Measurements from ENCODE around the gene TTLL11. TPM values are rescaled to one million over a fixed set of nuclear protein-coding genes. Genes with fewer than 3 reads are reported as not detected.

Gene TTLL11
- polyA plus RNA-seq, 1 donor (not counting 4 experiments of a cell fraction or from before 2014, with no cell fraction given) = 8.0 TPM

DNA sequence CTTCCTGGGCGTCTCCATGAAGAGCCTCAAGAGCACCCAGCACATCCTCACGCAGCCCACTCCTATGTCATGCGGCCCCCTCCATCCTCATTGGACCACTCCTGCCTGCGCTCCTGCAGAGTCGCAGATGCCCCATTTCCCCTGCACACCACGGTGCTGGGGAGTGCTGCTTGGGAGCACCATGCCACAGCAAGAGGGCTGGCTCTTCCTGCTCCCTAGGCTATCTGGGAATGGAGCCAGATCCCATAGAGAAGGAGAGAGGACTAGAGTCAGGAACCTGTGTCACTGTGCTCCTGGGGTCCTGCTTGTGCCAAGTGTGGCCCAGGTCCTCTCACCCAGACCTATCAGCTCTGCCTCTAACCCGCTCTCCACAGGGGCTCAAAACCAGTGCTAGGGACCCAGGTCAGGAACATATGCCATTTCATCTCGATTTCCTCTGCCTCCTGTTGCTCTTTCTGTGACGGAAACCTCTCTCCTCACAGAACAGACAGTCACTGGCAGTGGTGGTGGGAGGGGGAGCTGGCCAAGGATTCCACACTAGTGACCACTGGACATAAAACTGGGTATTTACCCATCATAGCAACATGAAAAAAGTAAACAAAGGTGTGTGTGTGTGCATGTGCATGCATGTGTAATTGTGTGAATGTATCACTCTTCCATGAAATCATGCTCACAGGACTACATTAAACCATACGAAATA, 178.4 kb downstream of the TTLL11 start:
- FAIRE-seq (no peak), DNase-seq (ENCODE audit: low read depth, low spot score) (no peak)
- no peak overlapping the region for H2AFZ ChIP-seq (ENCODE audit: control insufficient read depth, low read length)
- H3K27me3 ChIP-seq (ENCODE audit: control insufficient read depth, extremely low read depth, insufficient read depth, low read length) = no peaks in the 10 kb centered on the region
- H3K9me1 ChIP-seq (ENCODE audit: control insufficient read depth, extremely low read depth, insufficient read depth, low read length) = peaks cover 2% of the 10 kb centered on the region
- H3K4me1 ChIP-seq (ENCODE audit: control insufficient read depth, extremely low read depth, insufficient read depth, low read length) = peaks cover 13% of the 10 kb centered on the region
- no peak overlapping the region for H3K9ac ChIP-seq (ENCODE audit: control insufficient read depth, extremely low read depth, insufficient read depth, low read length)
- H3K4me2 ChIP-seq (ENCODE audit: control insufficient read depth, extremely low read depth, insufficient read depth, low read depth, low read length) = no peak overlapping the region
- H3K4me3 ChIP-seq (ENCODE audit: control insufficient read depth in 2 of 3, extremely low read depth in 1 of 3, insufficient read depth in 2 of 3, low read depth in 1 of 3, low read length in 3 of 3) = no peak overlapping the region
- dilution Hi-C loops (cut with MboI; ENCODE audit: extremely low pct_ligation_motif_present, low sequenced_read_pairs) = no loop called here
- H3K27ac ChIP-seq (ENCODE audit: control insufficient read depth, insufficient read depth, low read length) = no peak overlapping the region
- no peaks in the 10 kb centered on the region for H3K9me3 ChIP-seq (ENCODE audit: control insufficient read depth, low read depth, low read length)
- TF ChIP-seq EZH2 (IDR thresholded peaks at IDR 0.05; ENCODE audit: low read length) = no peak
- TF ChIP-seq, protein P1, sequence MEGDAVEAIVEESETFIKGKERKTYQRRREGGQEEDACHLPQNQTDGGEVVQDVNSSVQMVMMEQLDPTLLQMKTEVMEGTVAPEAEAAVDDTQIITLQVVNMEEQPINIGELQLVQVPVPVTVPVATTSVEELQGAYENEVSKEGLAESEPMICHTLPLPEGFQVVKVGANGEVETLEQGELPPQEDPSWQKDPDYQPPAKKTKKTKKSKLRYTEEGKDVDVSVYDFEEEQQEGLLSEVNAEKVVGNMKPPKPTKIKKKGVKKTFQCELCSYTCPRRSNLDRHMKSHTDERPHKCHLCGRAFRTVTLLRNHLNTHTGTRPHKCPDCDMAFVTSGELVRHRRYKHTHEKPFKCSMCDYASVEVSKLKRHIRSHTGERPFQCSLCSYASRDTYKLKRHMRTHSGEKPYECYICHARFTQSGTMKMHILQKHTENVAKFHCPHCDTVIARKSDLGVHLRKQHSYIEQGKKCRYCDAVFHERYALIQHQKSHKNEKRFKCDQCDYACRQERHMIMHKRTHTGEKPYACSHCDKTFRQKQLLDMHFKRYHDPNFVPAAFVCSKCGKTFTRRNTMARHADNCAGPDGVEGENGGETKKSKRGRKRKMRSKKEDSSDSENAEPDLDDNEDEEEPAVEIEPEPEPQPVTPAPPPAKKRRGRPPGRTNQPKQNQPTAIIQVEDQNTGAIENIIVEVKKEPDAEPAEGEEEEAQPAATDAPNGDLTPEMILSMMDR (optimal IDR thresholded peaks at IDR 0.05 in 1 of 3, IDR thresholded peaks at IDR 0.05 in 1 of 3, conservative IDR thresholded peaks at IDR 0.05 in 1 of 3; ENCODE audit: extremely low read depth in 1 of 3, insufficient read depth in 2 of 3, low read length in 3 of 3) = no peak
- H4K20me1 ChIP-seq (ENCODE audit: control insufficient read depth, extremely low read depth, insufficient read depth, low read length) = no peaks in the 10 kb centered on the region
- H3K79me2 ChIP-seq (ENCODE audit: control insufficient read depth, insufficient read depth, low read length) = peaks cover 2% of the 10 kb centered on the region
- H3K36me3 ChIP-seq (ENCODE audit: control insufficient read depth in 2 of 2, extremely low read depth in 1 of 2, insufficient read depth in 2 of 2, low read length in 2 of 2) = peaks cover 2 to 6% of the 10 kb centered on the region in 2 experiments

GRCh38 chr9:121914017-121914595, 179.0 kb downstream of the TTLL11 start:
- H3K9me3 ChIP-seq (ENCODE audit: control insufficient read depth, low read depth, low read length) = no peaks in the 10 kb centered on the region
- peaks cover 2% of the 10 kb centered on the region for H3K79me2 ChIP-seq (ENCODE audit: control insufficient read depth, insufficient read depth, low read length)
- H2AFZ ChIP-seq (ENCODE audit: control insufficient read depth, low read length) = no peak overlapping the region
- FAIRE-seq (no peak), DNase-seq (ENCODE audit: low read depth, low spot score) (no peak)
- H3K4me2 ChIP-seq (ENCODE audit: control insufficient read depth, extremely low read depth, insufficient read depth, low read depth, low read length) = no peak overlapping the region
- H3K27me3 ChIP-seq (ENCODE audit: control insufficient read depth, extremely low read depth, insufficient read depth, low read length) = no peaks in the 10 kb centered on the region
- H3K27ac ChIP-seq (ENCODE audit: control insufficient read depth, insufficient read depth, low read length) = no peak overlapping the region
- peaks cover 2 to 3% of the 10 kb centered on the region in 2 experiments for H3K36me3 ChIP-seq (ENCODE audit: control insufficient read depth in 2 of 2, extremely low read depth in 1 of 2, insufficient read depth in 2 of 2, low read length in 2 of 2)
- dilution Hi-C loops (cut with MboI; ENCODE audit: extremely low pct_ligation_motif_present, low sequenced_read_pairs) = no loop called here
- peaks cover 2% of the 10 kb centered on the region for H3K9me1 ChIP-seq (ENCODE audit: control insufficient read depth, extremely low read depth, insufficient read depth, low read length)
- no peak overlapping the region for H3K4me3 ChIP-seq (ENCODE audit: control insufficient read depth in 2 of 3, extremely low read depth in 1 of 3, insufficient read depth in 2 of 3, low read depth in 1 of 3, low read length in 3 of 3)
- H4K20me1 ChIP-seq (ENCODE audit: control insufficient read depth, extremely low read depth, insufficient read depth, low read length) = no peaks in the 10 kb centered on the region
- H3K4me1 ChIP-seq (ENCODE audit: control insufficient read depth, extremely low read depth, insufficient read depth, low read length) = peaks cover 13% of the 10 kb centered on the region
- TF ChIP-seq EZH2 (IDR thresholded peaks at IDR 0.05; ENCODE audit: low read length) = no peak
- TF ChIP-seq, protein P1 (optimal IDR thresholded peaks at IDR 0.05 in 1 of 3, IDR thresholded peaks at IDR 0.05 in 1 of 3, conservative IDR thresholded peaks at IDR 0.05 in 1 of 3; ENCODE audit: extremely low read depth in 1 of 3, insufficient read depth in 2 of 3, low read length in 3 of 3) = no peak
- H3K9ac ChIP-seq (ENCODE audit: control insufficient read depth, extremely low read depth, insufficient read depth, low read length) = no peak overlapping the region

All from keratinocyte (primary cell).